ENCODE results near the gene CDK5RAP2.
"Not testable (repeated sequence)": the region's sequence is repeated elsewhere in the genome, so short reads cannot be mapped to it uniquely, and the experiment has no call there.

CDK5RAP2 gene

GRCh38 chr9:120464176-120464886, 115.6 kb downstream of the CDK5RAP2 start:
- no peak for DNase-seq

- no peak for DNase-seq
These were observed 116.2 kb downstream of the CDK5RAP2 start for GRCh38 chr9:120463765-120464164.

- not testable (repeated sequence) for DNase-seq
These were observed 118.3 kb downstream of the CDK5RAP2 start for GRCh38 chr9:120461677-120462076.

- no peak for DNase-seq
These were observed 123.7 kb downstream of the CDK5RAP2 start for GRCh38 chr9:120456218-120456617.

- DNase-seq = no peak
These were observed 125.5 kb downstream of the CDK5RAP2 start for GRCh38 chr9:120454467-120454866.

GRCh38 chr9:120453792-120454191, 126.2 kb downstream of the CDK5RAP2 start:
- DNase-seq = no peak

GRCh38 chr9:120452631-120453030, 127.3 kb downstream of the CDK5RAP2 start:
- DNase-seq = no peak

- no peak for DNase-seq
These were observed 129.1 kb downstream of the CDK5RAP2 start for GRCh38 chr9:120450916-120451315.

- DNase-seq = no peak
These were observed 130.4 kb downstream of the CDK5RAP2 start for GRCh38 chr9:120449566-120449965.

GRCh38 chr9:120447959-120448500, 131.9 kb downstream of the CDK5RAP2 start:
- DNase-seq = no peak

GRCh38 chr9:120446671-120447070, 133.3 kb downstream of the CDK5RAP2 start:
- DNase-seq = no peak

GRCh38 chr9:120443976-120444375, 136.0 kb downstream of the CDK5RAP2 start:
- DNase-seq = no peak

GRCh38 chr9:120443489-120443888, 136.5 kb downstream of the CDK5RAP2 start:
- DNase-seq = no peak

GRCh38 chr9:120442308-120442995, 137.5 kb downstream of the CDK5RAP2 start:
- no peak for DNase-seq

GRCh38 chr9:120441426-120442307, 138.3 kb downstream of the CDK5RAP2 start:
- no peak for DNase-seq

- DNase-seq = no peak
These were observed 139.2 kb downstream of the CDK5RAP2 start for GRCh38 chr9:120440791-120441190.

- DNase-seq = no peak
These were observed 140.0 kb downstream of the CDK5RAP2 start for GRCh38 chr9:120439926-120440325.

- no peak for DNase-seq
These were observed 141.0 kb downstream of the CDK5RAP2 start for GRCh38 chr9:120438836-120439546.

GRCh38 chr9:120438111-120438510, 141.9 kb downstream of the CDK5RAP2 start:
- DNase-seq = no peak

- DNase-seq = peak; percentile 10
These were observed 142.9 kb downstream of the CDK5RAP2 start for GRCh38 chr9:120436983-120437475.

GRCh38 chr9:120436446-120436845, 143.5 kb downstream of the CDK5RAP2 start:
- DNase-seq = no peak

GRCh38 chr9:120435091-120435490, 144.9 kb downstream of the CDK5RAP2 start:
- DNase-seq = no peak

All from CD4-positive, alpha-beta T cell treated with Interleukin-10 for 1 hour (primary cell).